NCI-H1930 (cell line): ENCODE measurements around the gene NELFE.

Experiments
- DNase-seq, 2 experiments: peaks; one replicate each; lab custom pipeline; 2025; lab: John Stamatoyannopoulos, UW

Gene NELFE

GRCh38 chr6:31972709-31973350 is 14.1 kb upstream of the NELFE start:
- DNase-seq, result no peak

GRCh38 chr6:31971993-31972708 is 13.4 kb upstream of the NELFE start, which contains the start of gene DXO:
DXO (minus strand) TSS chr6:31972138; CDS start chr6:31971675, 463 bp downstream.
- DNase-seq, result peak; percentile 96 to 97

GRCh38 chr6:31971279-31971992 is 12.7 kb upstream of the NELFE start:
- no peak for DNase-seq

- no peak for DNase-seq
Measured at GRCh38 chr6:31970604-31971271, 12.0 kb upstream of the NELFE start.

GRCh38 chr6:31969712-31970603 is 11.2 kb upstream of the NELFE start:
- DNase-seq, result no peak

- DNase-seq, result no peak
Measured at GRCh38 chr6:31968791-31969711, 10.3 kb upstream of the NELFE start.

GRCh38 chr6:31968326-31968725 is 9.6 kb upstream of the NELFE start:
- DNase-seq, result no peak

- no peak for DNase-seq
Measured at GRCh38 chr6:31967926-31968320, 9.2 kb upstream of the NELFE start.

GRCh38 chr6:31966997-31967925 is 8.5 kb upstream of the NELFE start:
- DNase-seq, result no peak

GRCh38 chr6:31966506-31966905 is 7.7 kb upstream of the NELFE start:
- no peak for DNase-seq

GRCh38 chr6:31965700-31966099 is 6.9 kb upstream of the NELFE start:
- no peak for DNase-seq

GRCh38 chr6:31963921-31964320 is 5.2 kb upstream of the NELFE start:
- no peak for DNase-seq

- DNase-seq, result no peak
Measured at GRCh38 chr6:31961616-31962015, 2.8 kb upstream of the NELFE start.

- no peak for DNase-seq
Measured at GRCh38 chr6:31958412-31958740, 395 bp downstream of the NELFE start.

GRCh38 chr6:31956796-31957195 is 2.0 kb downstream of the NELFE start:
- DNase-seq, result no peak

- no peak for DNase-seq
Measured at GRCh38 chr6:31954511-31954910, 4.3 kb downstream of the NELFE start.

GRCh38 chr6:31952890-31953289 is 5.9 kb downstream of the NELFE start:
- DNase-seq, result no peak

- peak in 1 of 2 experiments; percentile 30 for DNase-seq
Measured at GRCh38 chr6:31952140-31952805, 6.5 kb downstream of the NELFE start.
